DMS114 treated with DMSO at 0.1 percent for 48 hours (cell line): ENCODE results near the gene SMPX.

Experiments used
- DNase-seq: peaks from one replicate; lab custom pipeline; 2025; ENCODE audit not compliant: unreplicated experiment; lab: John Stamatoyannopoulos, UW

Gene SMPX

GRCh38 chrX:21744721-21745120, 13.2 kb downstream of the SMPX start:
- no peak for DNase-seq

DNA sequence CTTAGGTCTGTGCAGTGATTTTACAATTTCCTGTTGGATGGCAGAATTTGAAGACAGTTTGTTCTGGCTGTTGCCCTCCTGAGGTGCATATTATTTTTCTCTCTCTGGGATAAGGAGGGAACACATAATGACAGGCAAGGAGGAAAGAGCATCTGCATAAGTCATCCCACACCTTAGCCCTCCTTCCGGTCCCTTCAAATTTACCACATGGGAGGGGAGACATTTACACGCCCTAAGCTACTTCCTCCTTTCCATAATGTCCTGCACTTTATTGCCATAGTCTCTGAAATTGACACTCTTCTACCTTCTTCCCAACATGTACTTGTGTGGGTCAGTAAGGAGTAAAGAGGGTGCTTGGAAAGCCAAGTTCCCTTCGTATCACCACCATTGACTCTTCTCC, 13.9 kb downstream of the SMPX start:
- DNase-seq: no peak

DNA sequence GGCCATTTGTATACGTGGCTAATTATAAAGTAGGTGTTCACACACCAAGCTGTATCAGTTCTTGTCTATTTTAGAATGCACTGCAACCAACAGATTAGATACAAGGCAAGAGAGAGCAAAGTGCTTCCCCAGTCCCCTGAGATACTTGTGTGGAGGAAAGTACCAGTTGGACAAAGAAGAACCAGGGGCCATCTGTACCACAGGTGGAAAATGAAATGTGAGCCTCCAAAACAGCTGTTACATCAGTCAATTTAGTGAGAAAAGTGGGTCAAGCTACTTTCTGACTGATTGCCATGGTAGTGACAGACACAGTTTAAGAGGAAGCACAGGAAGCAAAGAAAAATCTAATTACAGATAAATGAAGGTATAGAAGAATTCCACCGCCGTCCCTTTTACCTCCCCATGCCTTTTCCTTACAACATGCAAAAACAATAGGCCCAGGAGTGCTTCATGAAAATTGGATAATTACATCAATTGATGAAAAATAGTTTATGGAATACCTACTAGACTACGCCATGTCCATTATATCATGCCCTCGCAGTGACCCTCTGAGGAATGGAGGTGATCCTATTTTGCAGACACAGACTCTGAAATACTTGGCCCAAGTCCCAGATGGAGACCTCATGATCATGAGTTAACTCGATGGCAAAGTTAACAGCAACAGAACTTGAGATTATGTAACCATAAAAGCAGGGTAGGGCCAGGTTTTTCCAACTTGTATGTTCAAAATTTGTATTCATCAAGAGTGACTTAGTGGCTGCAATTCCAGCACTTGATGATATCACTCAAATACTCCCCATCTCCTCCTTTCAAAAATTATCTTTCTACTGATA, 15.8 kb downstream of the SMPX start:
- DNase-seq: no peak

DNA sequence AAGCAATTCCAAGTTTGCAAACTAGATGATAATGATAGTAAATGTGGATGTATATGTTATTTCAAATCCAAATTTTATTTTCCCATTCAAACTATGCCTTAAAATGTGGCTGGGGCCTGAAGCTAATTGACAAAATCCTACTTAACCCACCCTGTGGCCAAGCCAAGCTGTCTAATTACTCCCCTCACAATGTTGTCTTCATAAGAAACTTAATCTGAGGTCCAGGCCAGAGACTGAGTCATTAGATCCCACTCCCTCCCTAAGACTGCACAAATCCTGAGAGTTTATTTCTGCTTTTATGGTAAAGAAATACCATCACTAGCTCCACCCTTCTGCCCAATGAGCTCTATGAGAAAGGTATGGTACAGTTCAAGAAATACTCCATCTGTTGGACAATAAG, 16.6 kb downstream of the SMPX start:
- DNase-seq: no peak

DNA sequence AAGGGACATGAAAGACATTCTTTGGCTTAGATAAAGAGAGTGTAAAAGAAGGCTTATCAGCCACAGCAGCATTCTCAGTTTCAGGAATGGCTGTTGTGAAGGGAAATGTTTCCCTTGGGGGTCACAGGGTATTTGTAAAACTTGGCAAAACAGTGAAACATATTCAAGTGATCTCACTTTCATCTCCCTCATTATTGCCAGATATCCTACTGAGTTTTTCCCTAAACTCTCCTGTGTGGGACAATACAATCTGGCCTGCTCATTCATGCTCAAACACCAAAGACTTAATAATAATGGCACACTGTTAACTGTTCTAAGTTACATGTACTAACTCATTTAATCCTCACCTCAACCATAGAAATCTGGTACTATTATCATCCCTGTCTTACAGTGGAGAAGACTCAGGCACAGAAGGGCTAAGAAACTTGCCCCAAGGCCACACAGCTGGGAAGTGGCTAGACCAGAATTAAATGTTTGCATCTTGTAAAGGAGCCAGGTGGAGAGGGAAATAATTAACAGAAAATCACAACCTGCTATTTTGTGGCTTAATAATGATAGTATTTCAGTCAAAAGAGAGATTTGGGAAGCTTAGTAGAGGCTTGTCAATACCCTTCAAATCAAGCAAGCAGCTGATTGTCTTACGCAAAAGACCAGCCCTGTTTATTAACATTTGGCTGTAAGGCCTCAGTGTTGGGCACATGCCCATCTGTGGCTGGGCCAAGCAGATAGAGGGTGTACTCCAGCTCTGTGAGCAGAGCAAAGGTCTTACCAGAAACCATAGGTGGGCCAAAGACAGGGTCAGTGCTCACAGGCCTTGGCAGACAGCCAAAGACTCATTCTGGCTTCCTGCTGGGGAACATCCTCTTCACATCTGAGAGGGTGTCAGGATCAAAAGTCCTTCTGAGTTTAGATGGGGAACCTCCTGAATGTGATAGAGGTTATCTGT, 17.3 kb downstream of the SMPX start:
- no peak for DNase-seq

GRCh38 chrX:21738950-21739287, 19.0 kb downstream of the SMPX start:
- no peak for DNase-seq

GRCh38 chrX:21738210-21738949, 19.5 kb downstream of the SMPX start:
- no peak for DNase-seq

DNA sequence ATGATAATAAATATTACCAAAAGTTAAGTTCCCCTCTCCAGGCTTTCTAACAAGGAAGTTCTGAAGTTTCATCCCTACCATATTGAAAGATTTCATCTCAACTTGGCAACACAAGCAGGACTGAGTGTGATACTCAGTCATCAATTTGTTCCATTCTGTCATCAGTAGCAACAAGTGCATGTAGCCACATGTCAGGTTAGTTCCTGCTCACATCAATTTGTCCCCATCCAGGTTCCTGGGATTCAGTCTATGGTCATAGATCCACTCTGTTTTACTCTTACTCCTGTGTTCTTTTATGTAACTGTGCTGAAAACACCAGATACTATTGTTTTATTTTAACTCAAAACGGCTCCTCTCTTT, 22.2 kb downstream of the SMPX start:
- no peak for DNase-seq

GRCh38 chrX:21735038-21735767, 22.7 kb downstream of the SMPX start:
- DNase-seq: no peak

- DNase-seq: no peak
Measured at GRCh38 chrX:21734175-21734574, 23.7 kb downstream of the SMPX start.

GRCh38 chrX:21733705-21734104, 24.2 kb downstream of the SMPX start:
- DNase-seq: no peak

DNA sequence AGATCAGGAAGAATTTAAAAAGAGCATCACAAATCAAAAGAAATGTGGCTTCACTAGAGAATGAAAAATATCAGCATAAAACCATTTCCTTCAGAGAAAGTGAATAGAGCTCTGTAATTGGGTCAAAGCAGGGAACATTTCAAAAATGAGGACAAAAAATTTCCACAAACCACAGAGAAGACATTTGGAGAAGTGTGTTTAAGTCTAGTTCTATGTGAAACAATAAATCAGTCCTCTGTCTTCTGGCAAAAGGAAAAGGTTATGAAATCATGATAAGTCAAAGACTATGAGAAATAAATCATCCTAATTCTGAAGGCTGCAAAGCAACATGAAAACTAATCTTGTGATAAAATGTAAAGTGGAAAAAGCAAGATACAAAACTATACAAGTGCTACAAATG, 27.9 kb downstream of the SMPX start:
- no peak for DNase-seq

GRCh38 chrX:21728276-21728968, 29.5 kb downstream of the SMPX start:
- DNase-seq: no peak

GRCh38 chrX:21725916-21726315, 32.0 kb downstream of the SMPX start:
- DNase-seq: no peak

DNA sequence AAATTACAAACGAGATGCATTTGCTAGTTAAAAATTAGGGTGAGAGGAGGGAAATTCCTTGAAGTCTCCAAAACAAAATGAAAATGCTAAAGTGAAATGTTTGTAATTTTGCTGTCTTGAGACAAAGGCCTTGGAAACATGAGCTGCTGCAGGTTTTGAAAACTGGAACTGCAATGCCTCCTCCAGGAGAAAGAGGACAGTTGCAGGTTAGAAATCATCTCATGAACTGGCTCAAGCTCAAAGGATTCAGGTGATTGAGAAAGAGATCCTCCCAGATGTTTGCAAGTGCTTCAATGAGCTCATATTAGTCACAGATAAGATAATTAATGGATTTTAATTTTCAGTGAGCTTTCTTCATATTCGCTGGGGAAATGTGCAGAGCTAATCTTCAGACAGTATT, 32.4 kb downstream of the SMPX start:
- DNase-seq: peak; percentile 5

GRCh38 chrX:21723814-21724213, 34.1 kb downstream of the SMPX start:
- DNase-seq: no peak

GRCh38 chrX:21723084-21723483, 34.8 kb downstream of the SMPX start:
- DNase-seq: no peak

DNA sequence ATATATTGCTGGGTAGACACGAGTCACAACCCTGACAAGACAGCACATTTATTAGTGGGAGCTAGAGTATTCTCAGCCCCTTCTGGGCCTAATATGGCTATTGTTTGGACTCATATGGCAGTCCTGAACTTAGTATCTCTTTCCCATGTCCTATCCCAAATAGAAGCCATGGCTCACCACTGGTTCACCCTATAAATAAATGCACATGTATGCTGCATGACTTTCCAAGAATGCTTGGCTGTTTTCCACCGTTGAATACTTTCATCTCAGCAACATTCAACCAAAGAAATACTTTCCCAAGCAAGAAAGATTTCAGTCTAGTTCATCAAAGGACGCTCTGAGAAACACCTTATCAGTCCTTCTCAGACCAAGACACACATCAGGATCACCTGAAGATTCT, 36.7 kb downstream of the SMPX start:
- no peak for DNase-seq

DNA sequence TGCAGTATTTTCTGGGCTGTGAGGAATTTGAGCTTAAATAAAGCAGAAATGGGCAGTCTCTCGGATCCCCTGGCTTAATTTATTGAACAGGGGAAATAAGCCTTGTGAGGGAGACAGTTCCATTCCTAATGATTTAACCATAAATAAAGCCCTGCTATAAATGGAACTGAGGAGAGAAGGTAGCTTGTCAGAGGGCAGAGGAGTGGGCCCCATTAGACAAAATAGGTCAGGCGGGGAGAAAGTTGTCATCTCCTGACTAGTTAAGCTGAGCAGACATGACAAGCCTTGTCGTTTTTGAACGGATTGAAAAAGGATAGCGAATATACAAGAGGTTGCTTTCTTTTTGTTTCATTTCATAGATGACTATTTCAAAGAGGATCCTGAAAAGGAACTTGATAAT, 39.3 kb downstream of the SMPX start:
- DNase-seq: no peak

GRCh38 chrX:21717802-21718201, 40.1 kb downstream of the SMPX start:
- no peak for DNase-seq
